ENCODE measurements around the gene E4F1. TPM values are rescaled to one million over a fixed set of nuclear protein-coding genes. Genes with fewer than 3 reads are reported as not detected.
A peak's percentile ranks its signal among the peaks of the same experiment; 100 is the strongest.

Gene E4F1
- total RNA-seq, 1 experiment from 2014 or later = 41.6 TPM

DNA sequence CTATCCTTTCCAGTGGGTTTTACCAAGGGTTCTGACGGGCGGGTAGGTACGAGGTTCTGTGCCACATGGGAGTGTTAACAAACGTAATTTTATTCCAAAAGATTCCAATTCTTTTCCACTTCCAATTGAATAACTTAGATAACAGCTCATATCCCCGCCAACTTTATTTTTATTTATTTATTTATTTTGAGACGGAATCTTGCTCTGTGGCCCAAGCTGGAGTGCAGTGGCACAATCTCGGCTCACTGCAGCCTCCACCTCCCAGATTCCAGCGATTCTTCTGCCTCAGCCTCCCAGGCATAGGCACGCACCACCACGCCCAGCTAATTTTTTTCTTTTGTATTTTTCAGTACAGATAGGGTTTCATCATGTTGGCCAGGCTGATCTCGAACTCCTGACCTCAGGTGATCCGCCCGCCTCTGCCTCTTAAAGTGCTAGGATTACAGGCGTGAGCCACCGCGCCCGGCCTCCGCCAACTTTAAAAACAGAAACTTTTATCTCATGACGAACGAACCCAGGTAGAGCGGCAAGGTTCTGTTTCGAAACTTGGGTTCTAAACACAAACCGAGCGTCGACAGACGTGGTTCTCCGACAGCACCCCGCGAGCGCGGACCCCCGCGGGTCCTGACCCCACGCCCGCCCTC lies 27.4 kb downstream of the E4F1 start:
- H3K4me3 ChIP-seq (ENCODE audit: low read depth, low read length, poor library complexity, severe bottlenecking) = peak overlapping the region; percentile 77
- peak; percentile 43 for DNase-seq (ENCODE audit: low spot score)
- POLR2A ChIA-PET (ENCODE audit: low non-redundant PET) = interaction anchor here (0.5 kb wide), 1 partner anchor 26 kb away, joined by 3 read pairs; no protein-coding TSS in a partner anchor
- peak overlapping the region; percentile 90 for H3K27ac ChIP-seq (ENCODE audit: low read depth, low read length, poor library complexity, severe bottlenecking)
- H3K9me3 ChIP-seq (ENCODE audit: low read depth, low read length, poor library complexity, severe bottlenecking) = no peaks in the 10 kb centered on the region
- no peaks in the 10 kb centered on the region for H3K27me3 ChIP-seq (replicated peaks; ENCODE audit: insufficient read depth, low read depth, low read length, poor library complexity)
- H3K4me1 ChIP-seq (ENCODE audit: insufficient read depth, low read length, poor library complexity, severe bottlenecking) = peaks cover 18% of the 10 kb centered on the region
- peaks cover 39% of the 10 kb centered on the region for H3K36me3 ChIP-seq (ENCODE audit: insufficient read depth, low read length, poor library complexity, severe bottlenecking)
- TF ChIP-seq, protein P1, sequence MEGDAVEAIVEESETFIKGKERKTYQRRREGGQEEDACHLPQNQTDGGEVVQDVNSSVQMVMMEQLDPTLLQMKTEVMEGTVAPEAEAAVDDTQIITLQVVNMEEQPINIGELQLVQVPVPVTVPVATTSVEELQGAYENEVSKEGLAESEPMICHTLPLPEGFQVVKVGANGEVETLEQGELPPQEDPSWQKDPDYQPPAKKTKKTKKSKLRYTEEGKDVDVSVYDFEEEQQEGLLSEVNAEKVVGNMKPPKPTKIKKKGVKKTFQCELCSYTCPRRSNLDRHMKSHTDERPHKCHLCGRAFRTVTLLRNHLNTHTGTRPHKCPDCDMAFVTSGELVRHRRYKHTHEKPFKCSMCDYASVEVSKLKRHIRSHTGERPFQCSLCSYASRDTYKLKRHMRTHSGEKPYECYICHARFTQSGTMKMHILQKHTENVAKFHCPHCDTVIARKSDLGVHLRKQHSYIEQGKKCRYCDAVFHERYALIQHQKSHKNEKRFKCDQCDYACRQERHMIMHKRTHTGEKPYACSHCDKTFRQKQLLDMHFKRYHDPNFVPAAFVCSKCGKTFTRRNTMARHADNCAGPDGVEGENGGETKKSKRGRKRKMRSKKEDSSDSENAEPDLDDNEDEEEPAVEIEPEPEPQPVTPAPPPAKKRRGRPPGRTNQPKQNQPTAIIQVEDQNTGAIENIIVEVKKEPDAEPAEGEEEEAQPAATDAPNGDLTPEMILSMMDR (conservative IDR thresholded peaks at IDR 0.05; ENCODE audit: low read depth, low read length) = no peak
- TF ChIP-seq EZH2 (IDR thresholded peaks at IDR 0.05; ENCODE audit: borderline replicate concordance, low read depth, low read length, poor library complexity, severe bottlenecking) = no peak
- BruUV-seq (replicated peaks) = TSS peak; percentile 54
- CTCF ChIA-PET = interaction anchor here (0.6 to 0.9 kb wide), 2 partner anchors 193 to 234 kb away, joined by 3 read pairs; no protein-coding TSS in a partner anchor
- intact Hi-C loops (cut with micrococcal nuclease; ENCODE audit: unreplicated experiment) = no loop called here

DNA sequence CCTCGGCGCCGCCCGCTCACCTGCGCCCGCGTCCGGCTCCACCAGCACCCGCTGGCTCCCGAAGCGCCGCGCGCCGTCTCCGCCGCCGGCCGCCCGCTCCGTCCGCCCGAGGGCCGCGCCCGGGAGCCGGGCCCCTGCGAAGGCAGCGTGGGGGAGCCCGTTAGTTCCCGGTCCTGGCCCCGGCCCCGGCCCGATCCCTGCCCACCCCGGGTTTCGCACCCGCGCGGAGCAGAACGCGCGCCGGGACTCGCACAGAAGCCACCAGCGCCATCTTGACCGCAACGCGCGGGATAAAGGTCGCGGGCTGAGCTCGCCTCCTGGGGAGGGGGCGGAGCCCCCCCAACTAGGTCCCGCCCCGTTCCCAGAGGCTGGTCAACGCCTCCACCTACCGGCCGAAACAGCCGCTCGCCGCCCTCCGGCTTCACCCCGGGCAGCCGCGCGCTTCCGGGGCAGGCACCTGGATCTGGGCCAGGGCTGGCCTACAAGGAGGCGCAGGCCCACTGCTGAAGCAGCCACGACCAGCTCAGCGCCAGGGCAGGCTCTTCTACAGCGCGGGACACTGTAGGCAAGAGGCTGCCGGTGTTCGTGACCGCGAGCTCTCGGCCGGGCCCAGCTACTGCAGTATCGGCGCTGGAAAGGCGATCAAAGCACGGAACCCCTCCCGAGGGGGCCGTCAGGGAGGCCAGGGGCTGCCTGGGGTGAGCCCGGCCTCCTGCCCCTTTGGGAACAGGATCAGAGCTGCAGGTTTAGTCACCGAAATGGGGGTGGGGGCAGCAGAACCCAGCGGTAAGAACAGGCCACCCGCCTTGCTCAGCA lies 28.1 kb downstream of the E4F1 start, which contains the start of gene ECI1:
ECI1 (minus strand) TSS at position 292 of the 816 bp plus-strand sequence; CDS start at position 271, 21 bp downstream.
- H3K9me3 ChIP-seq (ENCODE audit: low read depth, low read length, poor library complexity, severe bottlenecking) = no peaks in the 10 kb centered on the region
- TF ChIP-seq, protein P1 (conservative IDR thresholded peaks at IDR 0.05; ENCODE audit: low read depth, low read length) = peak; percentile 66
- no peak for TF ChIP-seq EZH2 (IDR thresholded peaks at IDR 0.05; ENCODE audit: borderline replicate concordance, low read depth, low read length, poor library complexity, severe bottlenecking)
- DNase-seq (ENCODE audit: low spot score) = peak; percentile 87
- peaks cover 18% of the 10 kb centered on the region for H3K4me1 ChIP-seq (ENCODE audit: insufficient read depth, low read length, poor library complexity, severe bottlenecking)
- POLR2A ChIA-PET (ENCODE audit: low non-redundant PET) = interaction anchor here (0.5 to 0.7 kb wide), 2 partner anchors 25 to 284 kb away, joined by 3 read pairs; no protein-coding TSS in a partner anchor
- intact Hi-C loops (cut with micrococcal nuclease; ENCODE audit: unreplicated experiment) = no loop called here
- H3K27ac ChIP-seq (ENCODE audit: low read depth, low read length, poor library complexity, severe bottlenecking) = peak within 1 kb of the TSS; percentile 90
- no TSS peak for BruUV-seq (replicated peaks)
- H3K27me3 ChIP-seq (replicated peaks; ENCODE audit: insufficient read depth, low read depth, low read length, poor library complexity) = no peaks in the 10 kb centered on the region
- H3K4me3 ChIP-seq (ENCODE audit: low read depth, low read length, poor library complexity, severe bottlenecking) = peak within 1 kb of the TSS; percentile 77
- H3K36me3 ChIP-seq (ENCODE audit: insufficient read depth, low read length, poor library complexity, severe bottlenecking) = peaks cover 40% of the 10 kb centered on the region
- CTCF ChIA-PET = interaction anchor here (0.6 to 0.9 kb wide), 2 partner anchors 193 to 235 kb away, joined by 3 read pairs; no protein-coding TSS in a partner anchor

DNA sequence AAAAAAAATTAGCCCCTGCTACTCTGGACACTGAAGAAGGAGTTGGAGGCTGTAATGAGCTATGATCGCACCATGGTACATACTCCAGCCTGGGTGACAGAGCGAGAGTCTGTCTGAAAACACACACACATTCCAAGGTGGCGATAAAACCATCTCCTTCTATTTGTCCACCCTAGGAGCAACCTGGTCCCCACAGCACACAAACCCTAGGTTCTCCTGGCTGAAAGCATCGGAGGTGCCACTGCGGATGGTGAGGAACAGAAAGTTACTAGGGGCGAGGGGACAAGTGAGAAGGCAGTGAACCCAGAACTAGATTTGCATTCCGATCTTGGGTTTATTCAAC lies 29.4 kb downstream of the E4F1 start:
- peaks cover 18% of the 10 kb centered on the region for H3K4me1 ChIP-seq (ENCODE audit: insufficient read depth, low read length, poor library complexity, severe bottlenecking)
- no peaks in the 10 kb centered on the region for H3K9me3 ChIP-seq (ENCODE audit: low read depth, low read length, poor library complexity, severe bottlenecking)
- peaks cover 50% of the 10 kb centered on the region for H3K36me3 ChIP-seq (ENCODE audit: insufficient read depth, low read length, poor library complexity, severe bottlenecking)
- TF ChIP-seq, protein P1 (conservative IDR thresholded peaks at IDR 0.05; ENCODE audit: low read depth, low read length) = no peak
- TF ChIP-seq EZH2 (IDR thresholded peaks at IDR 0.05; ENCODE audit: borderline replicate concordance, low read depth, low read length, poor library complexity, severe bottlenecking) = no peak
- no TSS peak for BruUV-seq (replicated peaks)
- CTCF ChIA-PET = no interaction called here
- no peaks in the 10 kb centered on the region for H3K27me3 ChIP-seq (replicated peaks; ENCODE audit: insufficient read depth, low read depth, low read length, poor library complexity)
- no peak overlapping the region for H3K27ac ChIP-seq (ENCODE audit: low read depth, low read length, poor library complexity, severe bottlenecking)
- POLR2A ChIA-PET (ENCODE audit: low non-redundant PET) = no interaction called here
- intact Hi-C loops (cut with micrococcal nuclease; ENCODE audit: unreplicated experiment) = no loop called here
- H3K4me3 ChIP-seq (ENCODE audit: low read depth, low read length, poor library complexity, severe bottlenecking) = no peak overlapping the region
- no peak for DNase-seq (ENCODE audit: low spot score)
